GM21526 (cell line): ENCODE data around the gene INPPL1.

ENCODE experiments used
- ATAC-seq: cut with Tn5 transposase; IDR thresholded peaks from one replicate; pipeline ENCODE4 v1.9.1; 2021; ENCODE audit warnings: moderate library complexity; ENCODE audit not compliant: unreplicated experiment, low FRiP score

Gene INPPL1

GRCh38 chr11:72231396-72232259 lies 7.1 kb downstream of the INPPL1 start:
- ATAC-seq = no peak

GRCh38 chr11:72232260-72233055 lies 7.9 kb downstream of the INPPL1 start:
- ATAC-seq = no peak

- ATAC-seq = no peak
These were observed 8.6 kb downstream of the INPPL1 start for GRCh38 chr11:72233056-72233772.

- ATAC-seq = no peak
These were observed 9.4 kb downstream of the INPPL1 start for GRCh38 chr11:72233773-72234513.

GRCh38 chr11:72234514-72234830 lies 9.9 kb downstream of the INPPL1 start:
- ATAC-seq = no peak

GRCh38 chr11:72234920-72235319 lies 10.4 kb downstream of the INPPL1 start:
- no peak for ATAC-seq

GRCh38 chr11:72235351-72236057 lies 10.9 kb downstream of the INPPL1 start:
- ATAC-seq = no peak

- ATAC-seq = no peak
These were observed 11.6 kb downstream of the INPPL1 start for GRCh38 chr11:72236083-72236697.

- no peak for ATAC-seq
These were observed 12.2 kb downstream of the INPPL1 start for GRCh38 chr11:72236774-72237111.

GRCh38 chr11:72237112-72237931 lies 12.8 kb downstream of the INPPL1 start:
- no peak for ATAC-seq

GRCh38 chr11:72238040-72238450 lies 13.5 kb downstream of the INPPL1 start:
- ATAC-seq = no peak

GRCh38 chr11:72238492-72239312 lies 14.1 kb downstream of the INPPL1 start:
- ATAC-seq = no peak

- no peak for ATAC-seq
These were observed 14.8 kb downstream of the INPPL1 start for GRCh38 chr11:72239313-72239848.

- ATAC-seq = no peak
These were observed 15.4 kb downstream of the INPPL1 start for GRCh38 chr11:72239849-72240460.

GRCh38 chr11:72240461-72241290 lies 16.1 kb downstream of the INPPL1 start:
- no peak for ATAC-seq

GRCh38 chr11:72241291-72241781 lies 16.8 kb downstream of the INPPL1 start:
- no peak for ATAC-seq
